ENCODE results near the gene CADM3.
A peak's percentile ranks its signal among the peaks of the same experiment; 100 is the strongest.

The CADM3 gene

GRCh38 chr1:159197561-159198557 is 26.4 kb downstream of the CADM3 start:
- Histone ChIP-seq H3K36me3 (ENCODE audit: control insufficient read depth in 1 of 2, insufficient read depth in 2 of 2, low read depth in 1 of 2, low read length in 2 of 2) (no peaks in the 10 kb centered on the region), H3K4me3 (ENCODE audit: insufficient read depth in 1 of 2, low read depth in 1 of 2, low read length in 2 of 2) (no peak overlapping the region), H3K23ac (ENCODE audit: low read length in 2 of 2) (no peak overlapping the region), H2BK5ac (ENCODE audit: low read depth, low read length, poor library complexity, severe bottlenecking) (no peak overlapping the region), H3K4me1 (ENCODE audit: control insufficient read depth, insufficient read depth, low read depth, low read length) (no peaks in the 10 kb centered on the region), H3K18ac (ENCODE audit: low read depth in 1 of 2, low read length in 2 of 2) (no peak overlapping the region), H3K9ac (ENCODE audit: low read length) (no peak overlapping the region), H2AK5ac (ENCODE audit: low read length, severe bottlenecking) (no peak overlapping the region), H3K27me3 (ENCODE audit: control insufficient read depth in 1 of 2, insufficient read depth in 1 of 2, low read length in 2 of 2) (peaks cover 4 to 51% of the 10 kb centered on the region in 2 experiments), H3K9me3 (ENCODE audit: control insufficient read depth, low read length) (no peaks in the 10 kb centered on the region), H3K14ac (ENCODE audit: low read length in 2 of 2) (no peak overlapping the region), H4K91ac (ENCODE audit: low read length) (no peak overlapping the region), H3K4ac (ENCODE audit: low read depth in 1 of 2, low read length in 2 of 2) (no peak overlapping the region), H3K27ac (ENCODE audit: low read length, poor library complexity, severe bottlenecking) (no peak overlapping the region), H2BK15ac (ENCODE audit: low read depth, poor library complexity, severe bottlenecking) (no peak overlapping the region), H4K8ac (ENCODE audit: low read length) (no peak overlapping the region), H3K79me1 (replicated peaks; ENCODE audit: low read length, poor library complexity, severe bottlenecking) (no peaks in the 10 kb centered on the region), H2BK120ac (ENCODE audit: low read depth, low read length) (no peak overlapping the region), H2BK12ac (ENCODE audit: low read length in 2 of 2) (no peak overlapping the region), H2AFZ (ENCODE audit: low read depth, low read length) (no peak overlapping the region), H3K4me2 (ENCODE audit: low read length, poor library complexity, severe bottlenecking) (no peak overlapping the region)
- 45% methylated on average over 12 of the region's 12 CpGs for WGBS
- peak; percentile 63 for DNase-seq

GRCh38 chr1:159199901-159200300 is 28.5 kb downstream of the CADM3 start:
- H3K18ac ChIP-seq (ENCODE audit: low read depth in 1 of 2, low read length in 2 of 2) = no peak overlapping the region
- no peak overlapping the region for H3K4me3 ChIP-seq (ENCODE audit: insufficient read depth in 1 of 2, low read depth in 1 of 2, low read length in 2 of 2)
- DNase-seq = no peak
- no peak overlapping the region for H3K4me2 ChIP-seq (ENCODE audit: low read length, poor library complexity, severe bottlenecking)
- 77% methylated on average over 5 of the region's 5 CpGs for WGBS
- no peak overlapping the region for H3K14ac ChIP-seq (ENCODE audit: low read length in 2 of 2)
- no peak overlapping the region for H2AFZ ChIP-seq (ENCODE audit: low read depth, low read length)
- H3K36me3 ChIP-seq (ENCODE audit: control insufficient read depth in 1 of 2, insufficient read depth in 2 of 2, low read depth in 1 of 2, low read length in 2 of 2) = no peaks in the 10 kb centered on the region
- H4K91ac ChIP-seq (ENCODE audit: low read length) = no peak overlapping the region
- no peak overlapping the region for H3K23ac ChIP-seq (ENCODE audit: low read length in 2 of 2)
- no peak overlapping the region for H4K8ac ChIP-seq (ENCODE audit: low read length)
- no peaks in the 10 kb centered on the region for H3K4me1 ChIP-seq (ENCODE audit: control insufficient read depth, insufficient read depth, low read depth, low read length)
- peaks cover 12 to 63% of the 10 kb centered on the region in 2 experiments for H3K27me3 ChIP-seq (ENCODE audit: control insufficient read depth in 1 of 2, insufficient read depth in 1 of 2, low read length in 2 of 2)
- H2BK120ac ChIP-seq (ENCODE audit: low read depth, low read length) = no peak overlapping the region
- H3K27ac ChIP-seq (ENCODE audit: low read length, poor library complexity, severe bottlenecking) = no peak overlapping the region
- H3K79me1 ChIP-seq (replicated peaks; ENCODE audit: low read length, poor library complexity, severe bottlenecking) = no peaks in the 10 kb centered on the region
- no peak overlapping the region for H3K9ac ChIP-seq (ENCODE audit: low read length)
- no peak overlapping the region for H2AK5ac ChIP-seq (ENCODE audit: low read length, severe bottlenecking)
- no peak overlapping the region for H3K4ac ChIP-seq (ENCODE audit: low read depth in 1 of 2, low read length in 2 of 2)
- no peak overlapping the region for H2BK12ac ChIP-seq (ENCODE audit: low read length in 2 of 2)
- no peak overlapping the region for H2BK15ac ChIP-seq (ENCODE audit: low read depth, poor library complexity, severe bottlenecking)
- no peak overlapping the region for H2BK5ac ChIP-seq (ENCODE audit: low read depth, low read length, poor library complexity, severe bottlenecking)
- no peaks in the 10 kb centered on the region for H3K9me3 ChIP-seq (ENCODE audit: control insufficient read depth, low read length)

DNA sequence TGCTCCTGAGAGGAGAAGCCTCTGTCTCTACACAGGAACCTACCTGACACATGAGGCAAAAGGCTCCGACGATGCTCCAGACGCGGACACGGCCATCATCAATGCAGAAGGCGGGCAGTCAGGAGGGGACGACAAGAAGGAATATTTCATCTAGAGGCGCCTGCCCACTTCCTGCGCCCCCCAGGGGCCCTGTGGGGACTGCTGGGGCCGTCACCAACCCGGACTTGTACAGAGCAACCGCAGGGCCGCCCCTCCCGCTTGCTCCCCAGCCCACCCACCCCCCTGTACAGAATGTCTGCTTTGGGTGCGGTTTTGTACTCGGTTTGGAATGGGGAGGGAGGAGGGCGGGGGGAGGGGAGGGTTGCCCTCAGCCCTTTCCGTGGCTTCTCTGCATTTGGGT is 29.4 kb downstream of the CADM3 start:
- Histone ChIP-seq H2BK5ac (ENCODE audit: low read depth, low read length, poor library complexity, severe bottlenecking) (no peak overlapping the region), H3K14ac (ENCODE audit: low read length in 2 of 2) (no peak overlapping the region), H3K9me3 (ENCODE audit: control insufficient read depth, low read length) (no peaks in the 10 kb centered on the region), H3K23ac (ENCODE audit: low read length in 2 of 2) (no peak overlapping the region), H3K4me3 (ENCODE audit: insufficient read depth in 1 of 2, low read depth in 1 of 2, low read length in 2 of 2) (no peak overlapping the region), H2AK5ac (ENCODE audit: low read length, severe bottlenecking) (no peak overlapping the region), H3K4me2 (ENCODE audit: low read length, poor library complexity, severe bottlenecking) (no peak overlapping the region), H3K4ac (ENCODE audit: low read depth in 1 of 2, low read length in 2 of 2) (no peak overlapping the region), H4K8ac (ENCODE audit: low read length) (no peak overlapping the region), H3K36me3 (ENCODE audit: control insufficient read depth in 1 of 2, insufficient read depth in 2 of 2, low read depth in 1 of 2, low read length in 2 of 2) (no peaks in the 10 kb centered on the region), H2BK15ac (ENCODE audit: low read depth, poor library complexity, severe bottlenecking) (no peak overlapping the region), H2BK120ac (ENCODE audit: low read depth, low read length) (no peak overlapping the region), H3K9ac (ENCODE audit: low read length) (no peak overlapping the region), H2AFZ (ENCODE audit: low read depth, low read length) (no peak overlapping the region), H3K27me3 (ENCODE audit: control insufficient read depth in 1 of 2, insufficient read depth in 1 of 2, low read length in 2 of 2) (peaks cover 12 to 66% of the 10 kb centered on the region in 2 experiments), H4K91ac (ENCODE audit: low read length) (no peak overlapping the region), H3K27ac (ENCODE audit: low read length, poor library complexity, severe bottlenecking) (no peak overlapping the region), H3K4me1 (ENCODE audit: control insufficient read depth, insufficient read depth, low read depth, low read length) (no peaks in the 10 kb centered on the region), H2BK12ac (ENCODE audit: low read length in 2 of 2) (no peak overlapping the region), H3K18ac (ENCODE audit: low read depth in 1 of 2, low read length in 2 of 2) (no peak overlapping the region), H3K79me1 (replicated peaks; ENCODE audit: low read length, poor library complexity, severe bottlenecking) (no peaks in the 10 kb centered on the region)
- DNase-seq = no peak
- 87% methylated on average over 9 of the region's 18 CpGs for WGBS

- Histone ChIP-seq H4K91ac (ENCODE audit: low read length) (no peak overlapping the region), H2AK5ac (ENCODE audit: low read length, severe bottlenecking) (no peak overlapping the region), H2BK12ac (ENCODE audit: low read length in 2 of 2) (no peak overlapping the region), H2BK15ac (ENCODE audit: low read depth, poor library complexity, severe bottlenecking) (no peak overlapping the region), H3K9ac (ENCODE audit: low read length) (no peak overlapping the region), H3K27me3 (ENCODE audit: control insufficient read depth in 1 of 2, insufficient read depth in 1 of 2, low read length in 2 of 2) (peaks cover 18 to 66% of the 10 kb centered on the region in 2 experiments), H3K23ac (ENCODE audit: low read length in 2 of 2) (no peak overlapping the region), H3K79me1 (replicated peaks; ENCODE audit: low read length, poor library complexity, severe bottlenecking) (no peaks in the 10 kb centered on the region), H3K4ac (ENCODE audit: low read depth in 1 of 2, low read length in 2 of 2) (no peak overlapping the region), H3K9me3 (ENCODE audit: control insufficient read depth, low read length) (no peaks in the 10 kb centered on the region), H2AFZ (ENCODE audit: low read depth, low read length) (no peak overlapping the region), H3K27ac (ENCODE audit: low read length, poor library complexity, severe bottlenecking) (no peak overlapping the region), H3K36me3 (ENCODE audit: control insufficient read depth in 1 of 2, insufficient read depth in 2 of 2, low read depth in 1 of 2, low read length in 2 of 2) (no peaks in the 10 kb centered on the region), H2BK5ac (ENCODE audit: low read depth, low read length, poor library complexity, severe bottlenecking) (no peak overlapping the region), H3K4me2 (ENCODE audit: low read length, poor library complexity, severe bottlenecking) (no peak overlapping the region), H3K4me3 (ENCODE audit: insufficient read depth in 1 of 2, low read depth in 1 of 2, low read length in 2 of 2) (no peak overlapping the region), H3K14ac (ENCODE audit: low read length in 2 of 2) (no peak overlapping the region), H3K18ac (ENCODE audit: low read depth in 1 of 2, low read length in 2 of 2) (no peak overlapping the region), H2BK120ac (ENCODE audit: low read depth, low read length) (no peak overlapping the region), H3K4me1 (ENCODE audit: control insufficient read depth, insufficient read depth, low read depth, low read length) (no peaks in the 10 kb centered on the region), H4K8ac (ENCODE audit: low read length) (no peak overlapping the region)
- DNase-seq = no peak
- 77% methylated on average over 4 of the region's 5 CpGs for WGBS
Measured at GRCh38 chr1:159201642-159202041, 30.2 kb downstream of the CADM3 start.

Measured in mesenchymal stem cell (in vitro differentiated cells and primary cell).